Loucy (cell line): ENCODE measurements around the gene MLST8.

Experiments
- CTCF ChIP-seq: fragments of 200-600 bp; sonication (generic); conservative IDR thresholded peaks from 2 replicates; pipeline ENCODE4 v1.5.1; 2014; ENCODE audit warnings: mild to moderate bottlenecking, antibody characterized with exemption, low read length
- EZH2phosphoT487 ChIP-seq: fragments of 200-600 bp; IDR thresholded peaks from 2 replicates; pipeline ENCODE4 v1.6.1; 2018; ENCODE audit warnings: antibody characterized with exemption, mild to moderate bottlenecking, moderate library complexity, borderline replicate concordance

- TF ChIP-seq CTCF (no peak), EZH2phosphoT487 (no peak)
Observed at GRCh38 chr16:2173366-2173765, 31.9 kb upstream of the MLST8 start.
